Activated T-cell treated with anti-CD3 and anti-CD28 coated beads, Interleukin-2, amount 50 U/mL, for 4 hours (primary cell): ENCODE data around the gene SFMBT1. TPM values are rescaled to one million over a fixed set of nuclear protein-coding genes. Genes with fewer than 3 reads are reported as not detected.

Experiments
- ATAC-seq, 2 donors: fragments of 200-7000 bp; cut with Tn5 transposase; one replicate each; pipeline ENCODE4 v1.10.0; 2021
- DNase-seq: peaks from one replicate; pipeline ENCODE4 v3.0.0-alpha.2; 2020
- H3K27me3 Mint-ChIP-seq: one replicate; pipeline ENCODE4 v1.8.0; 2021; ENCODE audit warnings: low read depth, mixed read lengths
- H3K36me3 Mint-ChIP-seq: one replicate; pipeline ENCODE4 v1.8.0; 2022; ENCODE audit warnings: mixed read lengths; ENCODE audit not compliant: insufficient read depth
- H3K4me1 Mint-ChIP-seq: one replicate; pipeline ENCODE4 v1.8.0; 2021; ENCODE audit warnings: low read depth, mixed read lengths
- H3K4me3 Mint-ChIP-seq: one replicate; pipeline ENCODE4 v1.8.0; 2021; ENCODE audit warnings: mild to moderate bottlenecking, moderate library complexity, mixed read lengths
- H3K9me3 Mint-ChIP-seq: one replicate; pipeline ENCODE4 v1.8.0; 2021; ENCODE audit warnings: mixed read lengths
- total RNA-seq, 3 donors: library from RNA; stranded (reverse); gene quantifications; one replicate each; pipeline ENCODE4 v1.2.1, GENCODE V29; 2021

Gene SFMBT1
- total RNA-seq, 3 donors from 2014 or later: 16.8 to 25.2 (median 20.0) TPM

- H3K4me1 Mint-ChIP-seq: peaks cover 36% of the 10 kb centered on the region
Observed at GRCh38 chr3:52874864-52875587, 170.8 kb downstream of the SFMBT1 start.

GRCh38 chr3:52874160-52874701 is 171.6 kb downstream of the SFMBT1 start:
- no peaks in the 10 kb centered on the region for H3K27me3 Mint-ChIP-seq
- ATAC-seq: no peak
- DNase-seq: no peak
- H3K4me3 Mint-ChIP-seq: no peak overlapping the region
- H3K4me1 Mint-ChIP-seq: peaks cover 36% of the 10 kb centered on the region
- peaks cover 6% of the 10 kb centered on the region for H3K36me3 Mint-ChIP-seq
- H3K9me3 Mint-ChIP-seq: no peaks in the 10 kb centered on the region

More at GRCh38 chr3:52874864-52875587, 170.8 kb downstream of the SFMBT1 start:
- ATAC-seq (peak in 1 of 2 donors; percentile 17), DNase-seq (no peak)
- no peaks in the 10 kb centered on the region for H3K27me3 Mint-ChIP-seq
- no peak overlapping the region for H3K4me3 Mint-ChIP-seq
- H3K9me3 Mint-ChIP-seq: no peaks in the 10 kb centered on the region
- peaks cover 5% of the 10 kb centered on the region for H3K36me3 Mint-ChIP-seq

DNA sequence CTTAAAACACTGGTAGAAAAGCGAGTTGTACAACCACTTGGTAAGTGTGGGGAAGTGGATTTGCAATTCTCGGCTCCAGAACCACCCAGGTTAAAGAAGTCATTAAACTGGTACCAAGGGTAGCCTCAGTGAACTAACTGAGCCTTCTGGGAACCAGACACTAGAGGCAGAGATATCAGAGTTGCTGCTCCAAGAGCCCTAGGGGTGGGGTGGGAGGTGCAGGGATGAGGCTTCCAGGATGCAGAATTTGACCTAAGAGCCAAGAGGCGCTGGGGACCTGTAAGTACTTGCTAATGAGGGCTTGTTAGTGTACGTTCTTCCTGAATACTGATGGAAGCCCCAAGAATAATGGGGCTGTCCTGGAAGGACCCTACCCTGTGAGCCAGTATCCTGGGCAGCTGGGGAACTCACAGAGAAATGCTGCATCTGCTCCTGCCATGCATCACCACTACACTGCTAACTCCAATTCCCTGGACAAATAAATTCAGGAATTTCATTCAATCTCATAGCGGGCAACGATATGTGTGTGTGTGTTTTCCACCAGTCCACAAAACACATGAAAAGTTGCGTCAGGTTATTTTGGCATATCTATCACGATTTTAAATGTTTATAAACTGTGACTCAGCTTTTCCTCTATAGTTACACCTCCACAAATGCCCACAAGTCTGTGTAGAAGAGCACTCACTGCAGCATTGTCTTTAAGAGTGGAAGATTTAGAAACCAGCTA is 172.3 kb downstream of the SFMBT1 start:
- Mint-ChIP-seq H3K27me3 (no peaks in the 10 kb centered on the region), H3K36me3 (peaks cover 10% of the 10 kb centered on the region), H3K4me3 (no peak overlapping the region), H3K9me3 (no peaks in the 10 kb centered on the region), H3K4me1 (peaks cover 36% of the 10 kb centered on the region)
- ATAC-seq: peak in 1 of 2 donors; percentile 38
- DNase-seq: no peak

GRCh38 chr3:52872245-52872644 is 173.6 kb downstream of the SFMBT1 start:
- Mint-ChIP-seq H3K27me3 (no peaks in the 10 kb centered on the region), H3K4me3 (no peak overlapping the region), H3K36me3 (peaks cover 13% of the 10 kb centered on the region), H3K9me3 (no peaks in the 10 kb centered on the region), H3K4me1 (peaks cover 34% of the 10 kb centered on the region)
- DNase-seq (no peak), ATAC-seq (no peak)

- no peaks in the 10 kb centered on the region for H3K27me3 Mint-ChIP-seq
- H3K4me3 Mint-ChIP-seq: no peak overlapping the region
- peaks cover 13% of the 10 kb centered on the region for H3K36me3 Mint-ChIP-seq
- H3K9me3 Mint-ChIP-seq: no peaks in the 10 kb centered on the region
- ATAC-seq (no peak), DNase-seq (no peak)
- H3K4me1 Mint-ChIP-seq: peaks cover 34% of the 10 kb centered on the region
Observed at GRCh38 chr3:52871761-52872160, 174.1 kb downstream of the SFMBT1 start.

GRCh38 chr3:52870471-52870870 is 175.4 kb downstream of the SFMBT1 start:
- Mint-ChIP-seq H3K9me3 (peaks cover 9% of the 10 kb centered on the region), H3K4me1 (peaks cover 25% of the 10 kb centered on the region), H3K27me3 (no peaks in the 10 kb centered on the region), H3K4me3 (no peak overlapping the region), H3K36me3 (peaks cover 24% of the 10 kb centered on the region)
- ATAC-seq: no peak
- DNase-seq: no peak

GRCh38 chr3:52866427-52866826 is 179.4 kb downstream of the SFMBT1 start:
- Mint-ChIP-seq H3K27me3 (no peaks in the 10 kb centered on the region), H3K4me3 (no peak overlapping the region), H3K9me3 (peaks cover 9% of the 10 kb centered on the region), H3K4me1 (peaks cover 1% of the 10 kb centered on the region), H3K36me3 (peaks cover 35% of the 10 kb centered on the region)
- DNase-seq (no peak), ATAC-seq (no peak)

- Mint-ChIP-seq H3K36me3 (peaks cover 33% of the 10 kb centered on the region), H3K27me3 (no peaks in the 10 kb centered on the region), H3K4me1 (no peaks in the 10 kb centered on the region), H3K9me3 (peaks cover 9% of the 10 kb centered on the region), H3K4me3 (no peak overlapping the region)
- DNase-seq (no peak), ATAC-seq (no peak)
Observed at GRCh38 chr3:52865994-52866393, 179.9 kb downstream of the SFMBT1 start.

DNA sequence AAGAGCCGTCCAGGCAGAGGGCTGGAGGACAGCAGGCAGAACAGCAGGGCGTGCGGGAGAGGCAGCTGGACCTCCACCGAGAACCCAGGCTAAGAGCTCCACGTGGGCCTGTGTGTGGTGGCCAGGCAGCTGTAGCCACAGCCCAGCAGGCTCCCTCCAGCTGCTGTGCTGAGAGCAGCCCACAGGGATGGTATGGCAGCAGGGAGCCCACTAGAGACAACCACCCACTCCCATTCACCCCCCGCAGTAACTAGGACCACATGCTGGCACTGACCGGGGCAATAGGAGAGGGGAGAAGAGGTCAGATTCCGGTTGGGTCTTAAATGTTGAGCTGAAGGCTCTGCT is 185.5 kb downstream of the SFMBT1 start:
- Mint-ChIP-seq H3K36me3 (peaks cover 23% of the 10 kb centered on the region), H3K4me1 (no peaks in the 10 kb centered on the region)

DNA sequence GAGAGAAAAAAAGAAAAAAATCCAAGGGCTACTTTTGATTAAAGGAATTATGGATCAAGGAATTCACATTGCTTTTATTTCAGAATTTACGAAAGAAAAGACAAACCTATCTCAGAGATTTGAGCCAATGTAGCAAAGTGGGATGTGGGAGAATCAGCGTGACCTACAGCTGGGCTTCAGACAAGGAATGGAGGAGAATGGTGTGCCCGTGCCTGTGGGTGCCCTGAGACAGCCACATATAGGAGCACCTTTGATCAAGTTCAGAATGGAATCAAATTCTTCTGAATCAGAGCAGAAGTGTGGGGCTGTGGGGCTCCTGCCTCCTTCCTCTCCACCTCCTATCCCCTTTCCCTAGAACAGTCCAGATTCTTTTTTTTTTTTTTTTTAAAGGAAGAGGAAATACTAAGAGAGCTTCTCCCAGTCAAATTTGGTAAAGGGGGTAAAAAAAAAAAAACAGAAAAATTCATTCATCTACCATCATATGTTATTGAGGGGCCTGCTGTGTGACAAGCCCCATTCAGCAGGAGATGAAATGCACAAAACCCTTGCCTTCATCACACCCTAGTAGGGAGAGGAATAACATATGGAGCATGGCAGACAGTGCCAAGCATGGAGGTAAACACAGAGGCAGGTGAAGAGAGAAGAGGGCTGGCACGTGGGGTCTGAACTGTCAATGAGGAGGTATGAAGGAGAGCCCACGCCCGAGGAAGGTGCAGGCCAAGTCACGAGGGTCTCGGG is 186.0 kb downstream of the SFMBT1 start:
- no peak overlapping the region for H3K4me3 Mint-ChIP-seq
- H3K4me1 Mint-ChIP-seq: no peaks in the 10 kb centered on the region
- H3K36me3 Mint-ChIP-seq: peaks cover 23% of the 10 kb centered on the region
- DNase-seq: no peak
- H3K27me3 Mint-ChIP-seq: no peaks in the 10 kb centered on the region
- H3K9me3 Mint-ChIP-seq: no peaks in the 10 kb centered on the region
- no peak for ATAC-seq

More for the DNA sequence above, 185.5 kb downstream of the SFMBT1 start:
- H3K4me3 Mint-ChIP-seq: no peak overlapping the region
- no peak for ATAC-seq
- DNase-seq: no peak
- no peaks in the 10 kb centered on the region for H3K27me3 Mint-ChIP-seq
- H3K9me3 Mint-ChIP-seq: no peaks in the 10 kb centered on the region

GRCh38 chr3:52857864-52858263 is 188.0 kb downstream of the SFMBT1 start:
- Mint-ChIP-seq H3K27me3 (no peaks in the 10 kb centered on the region), H3K36me3 (peaks cover 19% of the 10 kb centered on the region), H3K9me3 (no peaks in the 10 kb centered on the region), H3K4me1 (no peaks in the 10 kb centered on the region), H3K4me3 (no peak overlapping the region)
- ATAC-seq (no peak), DNase-seq (no peak)

DNA sequence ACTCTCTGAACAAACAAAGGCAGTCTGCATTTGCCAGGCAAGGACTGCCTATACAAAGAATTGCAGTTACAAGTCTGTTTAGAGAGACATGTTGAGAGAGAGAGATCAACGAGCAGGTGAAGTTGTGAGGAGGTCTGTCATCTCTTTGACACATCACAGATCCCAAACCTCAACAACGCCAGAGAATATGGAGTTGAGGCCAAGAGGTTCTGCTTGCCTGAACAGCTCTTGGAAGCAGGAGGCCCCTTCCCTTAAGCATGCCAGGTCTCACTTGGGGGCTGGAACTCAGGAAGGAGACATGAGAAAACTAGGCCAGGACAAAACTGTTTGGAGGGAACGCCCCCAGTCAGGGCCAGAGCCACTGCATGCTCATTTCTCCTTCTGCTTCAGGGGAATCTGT is 188.7 kb downstream of the SFMBT1 start:
- no peak overlapping the region for H3K4me3 Mint-ChIP-seq
- peaks cover 17% of the 10 kb centered on the region for H3K36me3 Mint-ChIP-seq
- H3K27me3 Mint-ChIP-seq: no peaks in the 10 kb centered on the region
- H3K9me3 Mint-ChIP-seq: no peaks in the 10 kb centered on the region
- ATAC-seq: no peak
- no peak for DNase-seq
- H3K4me1 Mint-ChIP-seq: no peaks in the 10 kb centered on the region

DNA sequence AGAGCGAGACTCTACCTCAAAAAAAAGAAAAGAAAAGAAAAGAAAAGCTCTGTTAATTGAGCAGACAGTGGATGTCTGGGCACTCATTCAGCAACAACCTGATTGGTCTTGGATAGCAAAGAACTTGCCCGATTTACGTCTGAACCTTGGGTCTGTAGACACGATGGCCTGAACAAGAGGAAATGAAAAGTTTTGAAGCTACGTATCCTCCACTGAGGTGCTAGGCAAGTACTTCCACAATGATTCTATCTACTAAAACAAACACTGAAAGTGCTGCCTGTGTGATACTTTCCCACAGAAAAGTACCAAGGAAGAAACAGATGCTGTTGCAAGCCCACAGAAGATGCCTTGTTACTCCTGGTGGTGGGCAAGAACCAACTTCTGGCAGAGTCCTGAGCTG is 189.2 kb downstream of the SFMBT1 start:
- no peak for ATAC-seq
- Mint-ChIP-seq H3K4me1 (no peaks in the 10 kb centered on the region), H3K4me3 (no peak overlapping the region), H3K9me3 (no peaks in the 10 kb centered on the region), H3K36me3 (peaks cover 22% of the 10 kb centered on the region), H3K27me3 (no peaks in the 10 kb centered on the region)
- no peak for DNase-seq

- H3K4me1 Mint-ChIP-seq: no peaks in the 10 kb centered on the region
- no peak overlapping the region for H3K4me3 Mint-ChIP-seq
- DNase-seq (no peak), ATAC-seq (no peak)
- H3K36me3 Mint-ChIP-seq: peaks cover 26% of the 10 kb centered on the region
- H3K9me3 Mint-ChIP-seq: no peaks in the 10 kb centered on the region
- H3K27me3 Mint-ChIP-seq: no peaks in the 10 kb centered on the region
Observed at GRCh38 chr3:52854013-52854412, 191.9 kb downstream of the SFMBT1 start.
